HEK293 (cell line): Measurements from ENCODE around the gene ARFGAP1.

Source experiments
- CTCF ChIA-PET: fragments of 350-600 bp; formaldehyde crosslinking; extraction: SDS; loops from one replicate; lab custom pipeline; 2021; ENCODE audit warnings: antibody characterized with exemption; lab: Yijun Ruan, JAX
- POLR2A ChIA-PET: fragments of 300-600 bp; formaldehyde crosslinking; extraction: SDS; loops from one replicate; lab custom pipeline; 2020; ENCODE audit warnings: antibody characterized with exemption, inconsistent platforms; lab: Yijun Ruan, JAX
- H3K27ac ChIP-seq: fragments of 200-500 bp; sonication (Bioruptor generic); 2 replicates; pipeline ENCODE4 v1.5.1; 2014; ENCODE audit warnings: low read depth, low read length, control low read depth, inconsistent platforms; ENCODE audit errors: extremely low read depth
- H3K36me3 ChIP-seq, 2 experiments: fragments of 200-500 bp in 1 of 2; sonication (Bioruptor generic) in 1 of 2; 1 replicate in 1 of 2; 2 replicates in 1 of 2; pipeline ENCODE4 v1.5.1; 2014 to 2017; ENCODE audit warnings: inconsistent platforms in 2 of 2, low read length in 2 of 2; ENCODE audit not compliant: control insufficient read depth in 2 of 2, insufficient read depth in 1 of 2
- H3K4me1 ChIP-seq: fragments of 200-500 bp; sonication (Bioruptor generic); 2 replicates; pipeline ENCODE4 v1.5.1; 2014; ENCODE audit warnings: mild to moderate bottlenecking, low read length, inconsistent platforms; ENCODE audit not compliant: control insufficient read depth, insufficient read depth
- H3K4me3 ChIP-seq: 2 replicates; pipeline ENCODE4 v1.5.1; 2011; ENCODE audit warnings: low read depth, mild to moderate bottlenecking, control low read depth, low read length, moderate library complexity
- H3K9me3 ChIP-seq: fragments of 200-500 bp; sonication (Bioruptor generic); 2 replicates; pipeline ENCODE4 v1.5.1; 2014; ENCODE audit warnings: low read depth, low read length, inconsistent platforms; ENCODE audit not compliant: control insufficient read depth, insufficient read depth
- BCL11B ChIP-seq: fragments of 450-650 bp; formaldehyde crosslinking; IDR thresholded peaks from 2 replicates; pipeline ENCODE4 v1.5.1; 2016; ENCODE audit warnings: low read depth, missing biosample characterization, missing genetic modification characterization
- EGR2 ChIP-seq: fragments of 450-650 bp; formaldehyde crosslinking; IDR thresholded peaks from 2 replicates; pipeline ENCODE4 v1.5.1; 2016; ENCODE audit warnings: low read depth, missing biosample characterization, missing genetic modification characterization
- KLF10 ChIP-seq: fragments of 450-650 bp; IDR thresholded peaks from 2 replicates; pipeline ENCODE4 v1.5.1; 2018; ENCODE audit warnings: missing biosample characterization, mild to moderate bottlenecking, missing genetic modification characterization
- MEIS1 ChIP-seq: sonication (generic); formaldehyde crosslinking; IDR thresholded peaks from 2 replicates; pipeline ENCODE4 v1.8.1; 2022; ENCODE audit warnings: missing genetic modification reagents, mild to moderate bottlenecking, borderline replicate concordance
- ZFP3 ChIP-seq: fragments of 450-650 bp; formaldehyde crosslinking; IDR thresholded peaks from 2 replicates; pipeline ENCODE4 v1.5.1; 2016; ENCODE audit warnings: low read depth, missing biosample characterization, missing genetic modification characterization
- ZNF10 ChIP-seq: fragments of 450-650 bp; formaldehyde crosslinking; IDR thresholded peaks from 2 replicates; pipeline ENCODE4 v1.5.1; 2017; ENCODE audit warnings: missing biosample characterization, missing genetic modification characterization
- ZNF133 ChIP-seq: fragments of 450-650 bp; formaldehyde crosslinking; IDR thresholded peaks from 2 replicates; pipeline ENCODE4 v1.5.1; 2016; ENCODE audit warnings: missing biosample characterization, missing genetic modification characterization
- ZNF19 ChIP-seq: fragments of 450-650 bp; formaldehyde crosslinking; IDR thresholded peaks from 2 replicates; pipeline ENCODE4; 2016; ENCODE audit warnings: missing biosample characterization, missing genetic modification characterization, low read depth
- ZNF214 ChIP-seq: fragments of 450-650 bp; formaldehyde crosslinking; IDR thresholded peaks from 2 replicates; pipeline ENCODE4 v1.5.1; 2017; ENCODE audit warnings: missing biosample characterization, mild to moderate bottlenecking, missing genetic modification characterization, borderline replicate concordance
- ZNF341 ChIP-seq: fragments of 450-650 bp; formaldehyde crosslinking; IDR thresholded peaks from 2 replicates; pipeline ENCODE4; 2016; ENCODE audit warnings: low read depth, missing biosample characterization, missing genetic modification characterization
- ZNF398 ChIP-seq: fragments of 450-650 bp; formaldehyde crosslinking; IDR thresholded peaks from 2 replicates; pipeline ENCODE4 v1.5.1; 2017; ENCODE audit warnings: missing biosample characterization, missing genetic modification characterization
- ZNF404 ChIP-seq: fragments of 450-650 bp; formaldehyde crosslinking; IDR thresholded peaks from 2 replicates; pipeline ENCODE4 v1.5.1; 2017; ENCODE audit warnings: missing biosample characterization, missing genetic modification characterization
- ZNF426 ChIP-seq: fragments of 450-650 bp; formaldehyde crosslinking; IDR thresholded peaks from 2 replicates; pipeline ENCODE4 v1.5.1; 2017; ENCODE audit warnings: missing biosample characterization, missing genetic modification characterization, mild to moderate bottlenecking, inconsistent platforms, moderate library complexity
- ZNF521 ChIP-seq: fragments of 450-650 bp; formaldehyde crosslinking; IDR thresholded peaks from 2 replicates; pipeline ENCODE4 v1.5.1; 2017; ENCODE audit warnings: missing biosample characterization, mild to moderate bottlenecking, missing genetic modification characterization
- ZNF530 ChIP-seq: fragments of 450-650 bp; formaldehyde crosslinking; IDR thresholded peaks from 2 replicates; pipeline ENCODE4 v1.5.1; 2016; ENCODE audit warnings: low read depth, missing biosample characterization, missing genetic modification characterization
- ZNF555 ChIP-seq: fragments of 450-650 bp; formaldehyde crosslinking; conservative IDR thresholded peaks from 2 replicates; pipeline ENCODE4 v1.5.1; 2017; ENCODE audit warnings: missing biosample characterization, mild to moderate bottlenecking, missing genetic modification characterization, inconsistent platforms
- ZNF654 ChIP-seq: fragments of 450-650 bp; formaldehyde crosslinking; IDR thresholded peaks from 2 replicates; pipeline ENCODE4 v1.5.1; 2016; ENCODE audit warnings: low read depth, missing biosample characterization, missing genetic modification characterization
- ZNF704 ChIP-seq: fragments of 450-650 bp; formaldehyde crosslinking; IDR thresholded peaks from 2 replicates; pipeline ENCODE4 v1.5.1; 2016; ENCODE audit warnings: missing biosample characterization, missing genetic modification characterization
- ZNF777 ChIP-seq: fragments of 450-650 bp; formaldehyde crosslinking; IDR thresholded peaks from 2 replicates; pipeline ENCODE4 v1.5.1; 2017; ENCODE audit warnings: missing biosample characterization, missing genetic modification characterization, borderline replicate concordance
- ZSCAN18 ChIP-seq: fragments of 450-650 bp; formaldehyde crosslinking; IDR thresholded peaks from 2 replicates; pipeline ENCODE4 v1.5.1; 2016; ENCODE audit warnings: missing biosample characterization, missing genetic modification characterization
- TF ChIP-seq, protein P1 (sequence below): fragments of 450-650 bp; formaldehyde crosslinking; IDR thresholded peaks from 2 replicates; pipeline ENCODE4 v1.5.1; 2016; ENCODE audit warnings: missing biosample characterization, missing genetic modification characterization
- TF ChIP-seq, protein P2 (sequence below): fragments of 450-650 bp; formaldehyde crosslinking; IDR thresholded peaks from 2 replicates; pipeline ENCODE4 v1.5.1; 2016; ENCODE audit warnings: missing biosample characterization, missing genetic modification characterization, low read depth

Gene ARFGAP1

DNA sequence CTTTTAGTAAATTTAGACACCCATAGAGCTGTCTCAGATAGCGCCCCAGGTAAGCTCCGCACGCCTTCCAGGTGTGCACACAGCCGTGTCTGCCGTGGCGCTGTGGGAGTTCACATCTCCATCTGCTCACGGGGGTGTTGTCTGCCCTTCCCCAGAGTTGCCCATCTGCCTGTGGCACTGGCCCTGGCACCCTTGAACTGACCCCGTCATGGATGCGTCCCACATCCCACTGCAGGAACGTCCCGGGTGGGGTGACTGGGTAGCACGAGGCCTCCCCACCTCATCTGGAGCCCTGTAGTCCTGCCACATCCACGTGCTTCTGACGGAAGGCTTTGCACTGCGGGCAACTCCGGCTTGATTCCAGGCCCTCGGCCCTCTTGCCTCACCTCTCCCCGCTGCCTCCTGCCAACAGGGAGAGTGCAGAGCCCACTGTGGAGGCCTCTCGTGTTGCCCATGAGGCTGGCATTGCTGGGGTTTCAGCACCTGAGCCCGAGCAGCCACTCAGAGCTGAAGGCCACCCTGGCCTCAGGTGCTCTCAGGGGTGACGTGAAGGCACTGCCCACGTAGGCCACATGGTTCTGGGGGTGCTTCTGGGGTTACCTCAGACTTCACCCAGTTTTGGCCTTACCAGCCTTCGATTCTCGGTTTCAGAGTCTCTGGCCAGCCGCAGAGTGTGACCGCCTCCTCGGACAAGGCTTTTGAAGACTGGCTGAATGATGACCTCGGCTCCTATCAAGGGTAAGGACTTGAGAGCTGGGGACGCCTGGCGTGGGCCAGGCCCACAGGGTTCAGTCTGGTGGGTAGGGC lies 5.1 kb downstream of the ARFGAP1 start (continued):
- TF ChIP-seq ZNF404 (tag by site-specific recombination): no peak
- TF ChIP-seq BCL11B (tag by site-specific recombination): no peak
- no peak for TF ChIP-seq ZNF530 (tag by site-specific recombination)
- TF ChIP-seq, protein P1, sequence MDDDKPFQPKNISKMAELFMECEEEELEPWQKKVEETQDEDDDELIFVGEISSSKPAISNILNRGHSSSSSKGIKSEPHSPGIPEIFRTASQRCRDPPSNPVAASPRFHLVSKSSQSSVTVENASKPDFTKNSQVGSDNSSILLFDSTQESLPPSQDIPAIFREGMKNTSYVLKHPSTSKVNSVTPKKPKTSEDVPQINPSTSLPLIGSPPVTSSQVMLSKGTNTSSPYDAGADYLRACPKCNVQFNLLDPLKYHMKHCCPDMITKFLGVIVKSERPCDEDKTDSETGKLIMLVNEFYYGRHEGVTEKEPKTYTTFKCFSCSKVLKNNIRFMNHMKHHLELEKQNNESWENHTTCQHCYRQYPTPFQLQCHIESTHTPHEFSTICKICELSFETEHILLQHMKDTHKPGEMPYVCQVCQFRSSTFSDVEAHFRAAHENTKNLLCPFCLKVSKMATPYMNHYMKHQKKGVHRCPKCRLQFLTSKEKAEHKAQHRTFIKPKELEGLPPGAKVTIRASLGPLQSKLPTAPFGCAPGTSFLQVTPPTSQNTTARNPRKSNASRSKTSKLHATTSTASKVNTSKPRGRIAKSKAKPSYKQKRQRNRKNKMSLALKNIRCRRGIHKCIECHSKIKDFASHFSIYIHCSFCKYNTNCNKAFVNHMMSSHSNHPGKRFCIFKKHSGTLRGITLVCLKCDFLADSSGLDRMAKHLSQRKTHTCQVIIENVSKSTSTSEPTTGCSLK (tag by site-specific recombination): no peak
- no peak for TF ChIP-seq EGR2 (tag by site-specific recombination)
- TF ChIP-seq ZNF555 (tag by site-specific recombination): no peak
- TF ChIP-seq ZNF521: no peak

DNA sequence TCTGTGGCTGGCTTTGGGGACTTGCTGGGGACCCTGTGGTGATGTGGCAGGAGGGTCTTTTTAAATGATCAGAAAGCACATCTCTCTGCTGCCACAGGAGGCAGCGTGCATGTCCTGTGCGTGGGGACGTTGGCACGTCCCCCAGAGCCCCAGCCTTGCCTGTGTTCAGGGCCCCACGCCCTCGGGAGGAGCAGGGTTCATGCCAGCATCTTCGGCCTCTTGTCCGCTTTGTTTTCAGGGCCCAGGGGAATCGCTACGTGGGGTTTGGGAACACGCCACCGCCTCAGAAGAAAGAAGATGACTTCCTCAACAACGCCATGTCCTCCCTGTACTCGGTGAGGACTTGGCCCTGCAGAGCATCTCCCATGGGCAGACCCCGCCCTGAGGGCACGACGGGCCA lies 6.0 kb downstream of the ARFGAP1 start:
- POLR2A ChIA-PET: no interaction called here
- CTCF ChIA-PET: no interaction called here
- Histone ChIP-seq H3K4me3 (no peak overlapping the region), H3K4me1 (no peaks in the 10 kb centered on the region), H3K36me3 (peaks cover 10 to 86% of the 10 kb centered on the region in 2 experiments; a peak in 2 of 3 replicates), H3K9me3 (no peaks in the 10 kb centered on the region), H3K27ac (no peak overlapping the region)
- no peak for TF ChIP-seq ZNF426
- no peak for TF ChIP-seq KLF10
- TF ChIP-seq ZNF777 (tag by site-specific recombination): no peak
- no peak for TF ChIP-seq ZNF398 (tag by site-specific recombination)
- no peak for TF ChIP-seq MEIS1 (CRISPR knock-in tag)
- TF ChIP-seq ZNF341 (tag by site-specific recombination): no peak
- TF ChIP-seq ZNF654 (tag by site-specific recombination): no peak
- TF ChIP-seq EGR2 (tag by site-specific recombination): no peak
- TF ChIP-seq ZFP3: no peak
- no peak for TF ChIP-seq ZNF133 (tag by site-specific recombination)
- TF ChIP-seq ZSCAN18: no peak
- no peak for TF ChIP-seq ZNF19 (tag by site-specific recombination)
- no peak for TF ChIP-seq ZNF214 (tag by site-specific recombination)
- TF ChIP-seq, protein P2, sequence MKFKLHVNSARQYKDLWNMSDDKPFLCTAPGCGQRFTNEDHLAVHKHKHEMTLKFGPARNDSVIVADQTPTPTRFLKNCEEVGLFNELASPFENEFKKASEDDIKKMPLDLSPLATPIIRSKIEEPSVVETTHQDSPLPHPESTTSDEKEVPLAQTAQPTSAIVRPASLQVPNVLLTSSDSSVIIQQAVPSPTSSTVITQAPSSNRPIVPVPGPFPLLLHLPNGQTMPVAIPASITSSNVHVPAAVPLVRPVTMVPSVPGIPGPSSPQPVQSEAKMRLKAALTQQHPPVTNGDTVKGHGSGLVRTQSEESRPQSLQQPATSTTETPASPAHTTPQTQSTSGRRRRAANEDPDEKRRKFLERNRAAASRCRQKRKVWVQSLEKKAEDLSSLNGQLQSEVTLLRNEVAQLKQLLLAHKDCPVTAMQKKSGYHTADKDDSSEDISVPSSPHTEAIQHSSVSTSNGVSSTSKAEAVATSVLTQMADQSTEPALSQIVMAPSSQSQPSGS: no peak
- no peak for TF ChIP-seq ZNF704 (tag by site-specific recombination)
- TF ChIP-seq ZNF10 (tag by site-specific recombination): no peak
